ENCODE data around the gene HECTD2.

- no peak for TF ChIP-seq CTCF (IDR thresholded peaks at IDR 0.05; ENCODE audit: low read depth, low read length)
- no peak for TF ChIP-seq EZH2phosphoT487 (IDR thresholded peaks at IDR 0.05; ENCODE audit: low read depth)
These were observed 32.1 kb upstream of the HECTD2 start for GRCh38 chr10:91378061-91378460.
